NCI-H1694 (cell line): Measurements from ENCODE around the gene SLC34A1.
"Not testable (repeated sequence)": the region's sequence is repeated elsewhere in the genome, so short reads cannot be mapped to it uniquely, and the experiment has no call there.

Experiments
- DNase-seq: peaks from one replicate; lab custom pipeline; 2025; lab: John Stamatoyannopoulos, UW

The SLC34A1 gene

DNA sequence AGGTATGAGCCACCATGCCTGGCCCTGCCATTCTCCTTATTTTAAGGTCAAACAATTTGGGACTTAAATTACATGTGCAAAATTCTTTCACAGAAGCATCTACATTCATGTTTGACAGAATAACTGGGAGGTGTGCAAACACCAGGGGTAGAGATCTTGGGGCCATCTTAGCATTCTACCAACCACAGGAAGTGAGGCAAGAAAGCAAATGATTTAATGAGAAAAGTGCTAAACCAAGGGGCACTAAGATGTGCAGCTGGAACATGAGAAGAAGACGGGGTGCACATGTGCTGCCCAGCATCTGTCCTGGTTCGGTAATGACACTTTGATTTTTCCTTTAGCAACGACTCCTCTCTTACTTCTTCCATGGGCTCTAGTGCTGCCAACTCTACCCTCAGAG, 26.3 kb downstream of the SLC34A1 start:
- DNase-seq = no peak

DNA sequence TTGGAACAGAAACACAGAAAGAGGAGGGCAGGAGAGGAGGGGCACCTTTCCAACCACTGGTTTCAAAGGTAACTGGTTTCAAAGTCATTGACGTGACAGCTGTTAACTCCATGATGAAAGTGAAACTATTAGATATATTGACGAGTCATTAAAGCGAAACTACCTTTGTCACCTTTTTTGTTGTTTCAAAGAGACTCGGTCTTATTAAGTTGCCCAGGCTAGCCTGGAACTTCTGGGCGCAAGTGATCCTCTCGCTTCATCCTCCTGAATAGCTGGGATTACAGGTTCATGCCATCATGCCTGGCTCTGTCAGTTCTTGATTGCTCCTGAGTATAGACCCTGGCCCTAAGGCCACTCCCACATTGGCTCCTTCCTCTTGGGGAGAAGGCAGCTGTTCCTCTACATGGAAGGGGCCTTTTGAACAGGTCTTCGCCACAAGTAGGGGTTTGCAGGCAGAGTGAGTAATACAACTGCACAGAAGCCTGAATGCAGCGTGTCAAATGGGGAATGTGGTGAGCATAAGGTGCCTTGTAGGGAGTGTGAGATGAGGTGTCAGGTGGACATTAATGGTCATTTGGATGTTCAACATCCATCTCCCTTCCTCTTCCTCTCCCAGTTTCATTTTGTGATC, 28.5 kb downstream of the SLC34A1 start:
- no peak for DNase-seq

DNA sequence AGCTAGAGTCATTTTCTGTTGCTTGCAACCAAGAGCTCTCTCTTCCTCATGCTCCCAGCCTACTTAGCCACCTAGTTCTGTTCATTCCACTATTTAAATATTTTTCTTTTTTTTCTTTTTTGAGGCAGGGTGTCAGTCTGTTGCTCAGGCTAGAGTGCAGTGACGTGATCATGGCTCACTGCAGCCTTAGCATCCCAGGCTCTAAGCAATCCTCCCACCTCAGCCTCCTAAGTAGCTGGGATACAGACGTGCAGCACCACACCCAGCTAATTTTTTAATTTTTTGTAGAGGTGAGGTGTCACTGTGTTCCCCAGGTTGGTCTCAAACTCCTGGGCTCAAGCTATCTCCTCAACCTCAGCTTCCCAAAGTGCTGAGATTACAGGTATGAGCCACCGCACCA, 30.2 kb downstream of the SLC34A1 start:
- DNase-seq = no peak

DNA sequence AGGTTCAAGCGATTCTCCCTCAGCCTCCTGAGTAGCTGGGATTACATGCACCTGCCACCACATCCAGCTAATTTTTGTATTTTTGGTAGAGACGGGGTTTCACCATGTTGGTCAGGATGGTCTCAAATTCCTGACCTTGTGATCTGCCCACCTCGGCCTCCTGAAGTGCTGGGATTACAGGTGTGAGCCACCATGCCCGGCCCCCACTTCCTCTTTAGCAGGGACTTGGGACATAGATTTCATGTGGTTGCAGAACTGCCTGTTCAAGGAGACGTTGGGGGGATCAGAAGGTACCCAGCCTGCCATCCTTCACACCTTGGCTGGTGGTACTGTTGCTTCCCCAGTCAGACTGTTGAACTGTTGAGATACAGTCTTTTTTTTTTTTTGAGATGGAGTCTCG, 32.8 kb downstream of the SLC34A1 start:
- not testable (repeated sequence) for DNase-seq

- DNase-seq = no peak
Measured at GRCh38 chr5:177419046-177419445, 34.8 kb downstream of the SLC34A1 start.

- DNase-seq = not testable (repeated sequence)
Measured at GRCh38 chr5:177420472-177420871, 36.2 kb downstream of the SLC34A1 start.

- DNase-seq = no peak
Measured at GRCh38 chr5:177421062-177421798, 37.0 kb downstream of the SLC34A1 start.

- DNase-seq = no peak
Measured at GRCh38 chr5:177423671-177424070, 39.4 kb downstream of the SLC34A1 start.

DNA sequence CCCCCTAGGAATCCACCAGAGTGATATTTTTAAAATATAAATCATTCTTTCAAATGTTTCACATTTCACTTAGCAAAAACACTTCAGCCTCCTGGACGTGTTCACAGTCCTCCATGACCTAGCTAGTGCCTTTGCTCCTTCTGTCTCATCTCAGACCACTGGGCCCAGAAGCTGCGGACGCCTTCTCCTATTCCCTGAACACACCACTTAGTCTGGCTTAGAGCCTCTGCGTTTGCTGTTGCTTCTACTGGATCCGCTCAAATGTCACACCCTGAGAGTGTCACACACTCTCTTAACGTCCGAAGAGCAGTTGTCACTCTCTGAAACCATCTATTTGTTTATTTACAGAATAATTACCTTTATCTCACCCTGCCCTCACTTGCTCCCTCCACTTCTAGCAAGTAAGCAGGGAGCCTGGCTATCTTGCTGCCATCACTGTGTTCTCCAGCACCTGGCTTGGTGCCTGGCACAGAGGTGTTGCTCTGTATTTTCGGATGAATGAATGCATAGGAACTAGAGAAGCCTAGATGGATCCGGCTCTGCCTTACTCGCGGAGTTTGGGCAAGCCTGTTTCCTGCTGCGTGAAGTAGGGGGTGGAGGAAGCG, 41.1 kb downstream of the SLC34A1 start:
- DNase-seq = no peak

GRCh38 chr5:177425801-177426565, 41.7 kb downstream of the SLC34A1 start:
- peak; percentile 99 for DNase-seq

- no peak for DNase-seq
Measured at GRCh38 chr5:177426566-177427210, 42.5 kb downstream of the SLC34A1 start, which contains the start of gene GRK6. Gene GRK6 (plus strand): TSS chr5:177426676. CDS start chr5:177426846, 170 bp downstream.

- DNase-seq = no peak
Measured at GRCh38 chr5:177427211-177427822, 43.1 kb downstream of the SLC34A1 start.

DNA sequence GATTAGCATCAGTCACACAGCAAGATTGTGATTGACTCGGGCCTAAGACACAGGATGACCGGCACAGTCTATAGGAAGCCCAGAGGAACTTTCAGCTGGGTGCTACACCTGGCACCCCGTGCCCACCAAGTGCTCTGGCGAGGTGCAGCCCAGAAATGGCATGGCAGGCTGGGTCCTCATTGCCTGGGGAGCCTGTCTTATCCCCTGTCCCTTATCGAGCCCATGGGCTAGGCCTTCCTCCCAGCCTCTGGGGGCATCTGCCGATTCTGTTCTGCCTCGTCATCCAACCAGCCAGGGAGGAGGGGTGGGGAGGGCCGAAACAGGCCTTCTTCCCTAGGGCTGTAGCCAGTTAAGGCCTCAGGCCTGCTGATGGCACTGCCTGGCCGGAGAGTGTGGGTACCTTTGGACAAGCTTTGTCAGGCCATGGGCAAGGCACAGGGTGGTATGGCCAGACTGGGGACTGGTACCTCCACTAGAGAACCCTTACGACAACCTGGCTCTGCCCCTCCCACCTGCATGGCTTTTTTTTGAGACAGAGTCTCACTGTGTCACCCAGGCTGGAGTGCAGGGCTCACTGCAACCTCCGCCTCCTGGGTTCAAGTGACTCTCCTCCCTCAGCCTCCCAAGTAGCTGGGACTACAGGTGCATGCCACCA, 43.8 kb downstream of the SLC34A1 start:
- no peak for DNase-seq

GRCh38 chr5:177428574-177429217, 44.5 kb downstream of the SLC34A1 start:
- DNase-seq = no peak

- no peak for DNase-seq
Measured at GRCh38 chr5:177429248-177430040, 45.2 kb downstream of the SLC34A1 start.

- no peak for DNase-seq
Measured at GRCh38 chr5:177430140-177430951, 46.1 kb downstream of the SLC34A1 start.

DNA sequence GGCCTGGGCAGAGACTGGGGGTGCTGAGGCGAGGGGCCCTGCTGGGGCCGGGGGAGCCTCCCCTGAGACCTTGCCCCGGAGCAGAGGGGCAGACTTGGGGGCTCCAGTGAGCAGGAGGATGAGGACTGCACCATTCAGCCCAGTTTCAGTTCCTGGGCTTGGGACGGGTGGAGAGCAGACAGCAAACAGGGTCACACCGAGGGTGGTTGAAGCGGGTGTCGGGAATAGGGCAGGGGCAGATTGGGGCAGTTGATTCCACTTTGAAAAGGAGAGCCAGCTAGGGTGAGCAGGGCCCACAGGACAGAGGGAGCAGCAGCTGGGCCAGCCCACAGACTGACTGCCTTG, 46.7 kb downstream of the SLC34A1 start:
- no peak for DNase-seq

- no peak for DNase-seq
Measured at GRCh38 chr5:177431317-177432142, 47.3 kb downstream of the SLC34A1 start.
